Sciatic nerve (tissue), 2 donors: Measurements from ENCODE around the gene ZDHHC24. TPM values are rescaled to one million over a fixed set of nuclear protein-coding genes. Genes with fewer than 3 reads are reported as not detected.

Experiments used
- ATAC-seq: fragments of 200-7000 bp; cut with Tn5 transposase; one replicate; pipeline ENCODE4 v1.9.1; 2020; ENCODE audit warnings: mild to moderate bottlenecking, moderate library complexity
- DNase-seq: peaks from one replicate; pipeline ENCODE4 v3.0.0-alpha.2; 2020; ENCODE audit warnings: low spot score
- intact Hi-C: fragments of 100-400 bp; cut with DNase I; formaldehyde crosslinking; loops from one replicate; pipeline ENCODE4 v1.14.2; 2022
- total RNA-seq: library from RNA; stranded (reverse); fragmentation: NEBNext Ultra II Directional; extraction: Animal tissue kit (Norgen Biotek cat#: 25700); gene quantifications from one replicate; pipeline ENCODE4 v1.2.1, GENCODE V29; 2021
- donor health status: DM: no; HTN: no; CAD: no.
- donor health status: DM: no; HTN: no; CAD: no.

ZDHHC24 gene
- total RNA-seq, 1 donor from 2014 or later = 10.4 TPM

DNA sequence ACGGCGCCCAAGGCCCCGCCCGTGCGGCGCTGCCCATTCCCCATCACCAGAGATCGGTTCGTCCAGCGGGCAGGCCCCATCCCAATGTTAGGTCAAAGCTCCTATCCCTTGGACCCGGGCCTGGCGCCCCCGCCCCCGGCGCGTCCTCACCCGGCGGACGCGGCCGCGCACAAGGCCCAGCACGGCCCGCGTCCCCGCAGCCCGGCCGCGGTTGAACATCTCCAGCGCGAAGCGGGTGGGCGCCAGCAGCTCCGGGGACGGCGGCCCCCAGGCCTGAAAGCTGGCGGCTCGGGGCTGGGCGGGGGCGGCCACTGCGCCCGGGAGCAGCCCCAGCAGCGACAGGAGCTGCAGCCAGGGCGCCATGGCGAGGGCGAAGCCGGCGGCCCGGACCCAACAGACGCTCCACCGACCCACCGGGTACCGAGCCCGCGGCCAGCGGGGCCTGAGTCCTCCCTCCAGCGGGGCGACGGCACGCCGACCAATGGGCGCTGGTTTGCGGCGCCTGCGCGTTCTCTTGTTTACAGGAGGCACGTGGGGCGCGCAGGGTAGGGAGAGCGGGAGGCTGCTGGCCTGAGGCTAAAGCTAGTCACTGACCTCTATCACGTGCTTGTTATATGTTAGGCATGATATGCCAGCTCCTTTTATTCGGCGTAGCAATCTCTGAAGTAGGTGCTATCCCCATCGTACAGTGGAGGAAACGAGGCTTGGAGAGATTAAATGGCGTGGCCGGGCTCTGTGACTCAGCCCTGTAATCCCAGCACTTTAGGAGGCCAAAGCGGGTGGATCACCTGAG lies 22.5 kb upstream of the ZDHHC24 start, which contains the start of gene CTSF:
Gene CTSF (minus strand): TSS at position 483 of the 793 bp plus-strand sequence. CDS start 120 bp downstream, at position 363.
- DNase-seq (peak; percentile 94), ATAC-seq (peak; percentile 98)
- intact Hi-C loops = no loop called here

DNA sequence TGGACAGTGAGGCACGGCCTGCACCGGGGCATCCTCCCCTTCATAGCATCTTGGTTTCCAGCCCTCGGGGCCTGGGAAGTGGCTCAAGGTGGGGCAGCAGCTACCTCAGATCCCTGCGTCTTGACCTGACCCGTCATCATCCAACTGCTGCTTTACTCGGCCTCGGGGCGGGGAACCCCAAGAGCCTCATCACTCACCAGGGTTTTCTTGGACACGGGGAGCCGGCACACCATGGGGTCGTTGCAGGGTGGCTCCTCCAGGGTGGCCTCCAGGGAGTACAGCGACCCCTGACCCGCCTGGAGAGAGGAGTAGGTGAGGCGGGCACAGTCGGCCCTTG lies 21.9 kb upstream of the ZDHHC24 start:
- DNase-seq = no peak
- intact Hi-C loops = no loop called here
- peak; percentile 3 for ATAC-seq

DNA sequence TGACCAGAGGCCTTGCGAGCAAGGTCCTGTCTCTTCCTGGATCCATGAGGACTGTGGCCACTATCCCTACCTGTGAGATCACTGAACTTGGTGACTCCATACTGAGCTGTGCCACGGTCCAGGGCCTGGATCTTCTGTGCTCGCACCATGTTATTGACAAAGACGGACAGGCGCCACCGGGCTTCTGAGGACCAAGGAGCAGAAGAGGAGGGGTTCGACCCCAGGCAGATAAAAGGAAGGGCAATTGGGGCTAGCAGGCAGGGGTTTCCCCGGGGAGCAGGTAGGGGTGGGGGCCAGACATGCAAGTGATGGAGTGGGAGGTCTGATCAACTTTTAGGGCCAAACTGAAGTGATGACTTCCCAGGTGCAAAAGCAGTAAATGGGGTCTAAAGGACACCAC lies 20.4 kb upstream of the ZDHHC24 start:
- DNase-seq (no peak), ATAC-seq (no peak)
- intact Hi-C loops = no loop called here

DNA sequence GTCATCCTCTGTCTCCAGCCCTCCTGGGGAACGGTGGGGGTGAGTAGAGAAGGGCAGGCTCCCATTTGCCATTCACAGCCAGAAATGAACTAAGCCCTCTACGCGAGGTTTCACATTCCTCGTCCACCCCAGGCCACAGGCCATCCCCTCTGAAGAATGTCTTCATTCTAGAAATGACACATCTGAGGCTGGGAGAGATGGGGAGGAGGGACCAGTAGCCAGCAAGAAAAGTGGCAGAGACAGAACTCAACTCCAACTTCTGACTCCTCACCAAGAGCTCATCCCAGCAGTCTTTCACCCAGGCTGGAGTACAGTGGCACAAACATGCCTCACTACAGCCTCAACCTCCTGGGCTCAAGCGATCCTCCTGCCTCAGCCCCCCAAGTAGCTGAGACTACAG lies 19.1 kb upstream of the ZDHHC24 start:
- no peak for ATAC-seq
- DNase-seq = no peak
- intact Hi-C loops = no loop called here

DNA sequence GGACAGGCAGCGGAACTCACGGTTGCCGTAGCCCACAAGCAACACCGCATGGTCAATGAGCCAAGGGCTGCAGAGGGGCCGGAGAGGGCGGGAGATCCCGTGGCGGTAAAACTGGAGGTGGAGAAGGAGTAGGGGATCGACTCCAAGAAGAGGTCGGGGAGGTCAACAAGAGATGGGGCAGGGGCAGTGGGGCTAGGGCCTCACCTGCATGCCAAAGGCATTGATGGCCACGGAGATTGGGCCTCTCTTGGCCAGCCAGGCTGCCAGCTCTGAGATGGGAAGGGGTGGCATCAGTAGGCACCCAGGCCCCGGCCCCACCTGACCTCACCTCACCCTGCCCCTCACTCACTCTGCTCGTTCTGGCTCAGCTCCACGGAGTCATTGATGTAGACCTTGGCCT lies 18.7 kb upstream of the ZDHHC24 start:
- intact Hi-C loops = no loop called here
- ATAC-seq = no peak
- DNase-seq = no peak

DNA sequence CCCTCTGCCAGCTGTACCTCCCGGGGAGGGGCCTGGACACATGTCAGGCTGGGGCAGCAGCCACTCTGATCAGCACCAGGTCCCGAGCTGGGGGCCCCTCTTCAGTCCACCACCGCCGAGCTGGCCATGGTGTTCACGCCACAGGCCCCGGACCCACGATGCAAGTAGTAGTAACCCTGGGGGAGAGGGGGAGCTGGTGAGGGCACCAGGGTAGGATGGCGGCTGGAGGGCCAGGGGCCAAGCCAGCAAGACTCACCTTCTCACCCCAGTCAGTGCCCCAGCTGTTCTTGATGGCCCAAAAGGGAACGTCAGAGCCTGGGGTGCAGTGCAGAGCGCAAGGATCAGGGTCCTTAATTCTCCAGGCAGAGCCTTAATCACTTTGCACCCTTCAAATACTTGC lies 18.0 kb upstream of the ZDHHC24 start:
- DNase-seq = no peak
- intact Hi-C loops = no loop called here
- ATAC-seq = no peak

DNA sequence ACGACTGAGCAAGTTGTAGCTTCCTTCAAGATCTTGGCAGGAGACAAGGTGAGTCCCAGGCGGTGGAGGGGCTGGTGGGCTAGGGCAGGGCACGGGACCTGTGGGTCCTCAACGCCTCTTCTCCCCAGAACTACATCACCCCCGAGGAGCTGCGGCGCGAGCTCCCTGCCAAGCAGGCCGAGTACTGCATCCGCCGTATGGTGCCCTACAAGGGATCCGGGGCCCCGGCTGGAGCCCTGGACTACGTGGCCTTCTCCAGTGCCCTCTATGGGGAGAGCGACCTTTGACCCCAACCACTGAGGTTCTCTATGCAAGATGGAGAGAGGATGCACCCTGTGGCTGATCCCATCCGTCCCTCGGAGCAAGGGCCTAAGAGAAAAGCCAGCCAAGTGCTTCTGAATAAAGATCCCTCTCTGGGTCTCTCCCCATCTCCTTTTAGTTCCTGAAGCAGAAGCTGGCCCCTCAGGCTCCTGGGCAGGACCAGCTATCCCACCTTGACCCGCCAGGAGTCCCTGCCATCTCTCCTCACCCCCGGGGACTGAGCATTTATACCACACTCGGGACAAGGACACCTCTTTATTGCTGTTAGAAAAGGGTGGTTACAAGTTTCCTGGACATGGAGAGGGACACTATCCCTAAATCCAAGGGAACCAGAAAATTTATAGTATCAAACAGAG lies 17.2 kb upstream of the ZDHHC24 start:
- intact Hi-C loops = no loop called here
- DNase-seq (no peak), ATAC-seq (no peak)

DNA sequence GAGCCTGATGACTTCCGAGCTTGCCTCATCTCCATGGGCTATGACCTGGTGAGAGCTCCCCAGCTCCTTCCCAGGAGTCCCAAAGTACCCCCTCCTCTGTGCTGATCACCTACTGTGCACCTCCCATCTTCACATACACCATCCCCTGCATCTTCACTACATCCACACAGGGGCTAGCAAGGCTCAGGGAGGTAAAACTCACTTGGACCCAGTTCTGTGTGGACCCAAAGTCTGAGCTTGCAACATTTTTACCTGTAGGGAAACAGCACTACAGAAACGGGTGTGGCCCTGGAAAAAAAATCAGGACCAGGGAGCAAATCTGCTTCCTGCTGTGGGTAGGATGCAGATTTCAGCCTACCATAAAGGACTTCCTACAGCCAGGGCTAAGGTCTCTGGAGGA lies 16.4 kb upstream of the ZDHHC24 start:
- intact Hi-C loops = no loop called here
- ATAC-seq = no peak
- DNase-seq = no peak

DNA sequence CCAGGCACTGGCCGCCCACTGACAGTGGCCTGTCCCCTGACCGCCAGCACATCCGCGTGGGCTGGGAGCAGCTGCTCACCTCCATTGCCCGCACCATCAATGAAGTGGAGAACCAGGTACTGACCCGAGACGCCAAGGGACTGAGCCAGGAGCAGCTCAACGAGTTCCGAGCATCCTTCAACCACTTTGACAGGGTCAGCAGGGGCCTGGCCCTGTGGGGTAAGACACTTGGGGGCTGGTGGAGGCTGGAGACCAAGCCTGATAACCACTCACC lies 16.1 kb upstream of the ZDHHC24 start:
- no peak for ATAC-seq
- no peak for DNase-seq
- intact Hi-C loops = no loop called here

DNA sequence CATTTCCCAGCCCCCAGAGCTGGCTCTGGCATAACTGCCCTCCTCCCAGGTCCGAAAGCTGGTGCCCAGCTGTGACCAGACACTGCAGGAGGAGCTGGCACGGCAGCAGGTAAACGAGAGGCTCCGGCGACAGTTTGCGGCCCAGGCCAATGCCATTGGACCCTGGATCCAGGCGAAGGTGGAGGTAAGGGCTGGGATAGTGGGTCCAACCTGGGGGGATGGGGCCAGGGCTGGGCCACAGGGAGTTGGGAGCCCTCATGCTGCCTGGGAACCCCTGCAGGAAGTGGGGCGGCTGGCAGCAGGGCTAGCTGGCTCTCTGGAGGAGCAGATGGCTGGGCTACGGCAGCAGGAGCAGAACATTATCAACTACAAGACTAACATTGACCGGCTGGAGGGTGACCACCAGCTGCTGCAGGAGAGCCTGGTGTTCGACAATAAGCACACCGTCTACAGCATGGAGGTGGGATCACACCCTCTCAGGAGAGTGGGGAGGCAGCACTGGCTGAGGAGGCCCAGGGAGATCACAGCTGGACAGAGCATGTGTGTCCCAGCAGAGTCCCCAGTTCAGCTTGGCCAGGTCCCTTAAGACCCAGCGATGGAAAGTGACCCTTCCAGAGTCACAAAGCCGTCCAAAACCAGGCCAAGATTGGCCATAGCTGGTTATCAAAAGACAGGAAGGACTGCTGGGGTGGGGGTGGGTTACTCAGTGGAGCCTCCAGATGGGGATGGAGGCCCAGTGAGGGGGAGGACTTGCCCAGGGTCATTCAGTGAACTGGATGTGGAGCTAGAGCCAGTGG lies 15.5 kb upstream of the ZDHHC24 start:
- ATAC-seq (no peak), DNase-seq (no peak)
- intact Hi-C loops = no loop called here

DNA sequence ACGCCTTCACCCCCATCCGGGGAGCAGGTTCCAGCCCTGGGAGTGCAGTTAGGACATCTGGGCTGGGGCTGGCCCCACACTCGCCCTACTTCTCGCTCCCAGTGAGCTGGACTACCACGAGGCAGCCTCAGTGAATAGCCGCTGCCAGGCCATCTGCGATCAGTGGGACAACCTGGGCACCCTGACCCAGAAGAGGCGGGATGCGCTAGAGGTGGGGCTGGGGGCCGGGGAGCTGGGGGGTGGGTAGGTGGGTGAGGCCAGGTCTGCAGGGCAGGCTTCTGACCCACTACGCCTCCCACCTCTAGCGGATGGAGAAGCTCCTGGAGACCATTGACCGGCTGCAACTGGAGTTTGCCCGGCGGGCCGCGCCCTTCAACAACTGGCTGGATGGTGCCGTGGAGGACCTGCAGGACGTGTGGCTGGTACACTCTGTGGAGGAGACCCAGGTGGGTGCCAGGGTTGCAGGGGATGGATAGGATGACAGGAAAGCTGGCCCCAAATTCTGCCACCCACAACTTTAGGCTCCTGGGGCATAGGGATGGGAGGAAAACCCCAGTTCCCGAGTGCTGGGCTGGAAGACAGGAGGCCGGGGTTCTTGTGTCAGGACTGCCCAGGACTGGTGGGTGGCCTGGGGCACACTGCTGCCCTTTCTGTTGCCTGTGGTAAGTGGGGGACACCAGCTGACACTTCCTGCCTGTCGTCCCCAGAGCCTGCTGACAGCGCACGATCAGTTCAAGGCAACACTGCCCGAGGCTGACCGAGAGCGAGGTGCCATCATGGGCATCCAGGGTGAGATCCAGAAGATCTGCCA lies 14.2 kb upstream of the ZDHHC24 start:
- DNase-seq = no peak
- intact Hi-C loops = no loop called here
- peak; percentile 33 for ATAC-seq

DNA sequence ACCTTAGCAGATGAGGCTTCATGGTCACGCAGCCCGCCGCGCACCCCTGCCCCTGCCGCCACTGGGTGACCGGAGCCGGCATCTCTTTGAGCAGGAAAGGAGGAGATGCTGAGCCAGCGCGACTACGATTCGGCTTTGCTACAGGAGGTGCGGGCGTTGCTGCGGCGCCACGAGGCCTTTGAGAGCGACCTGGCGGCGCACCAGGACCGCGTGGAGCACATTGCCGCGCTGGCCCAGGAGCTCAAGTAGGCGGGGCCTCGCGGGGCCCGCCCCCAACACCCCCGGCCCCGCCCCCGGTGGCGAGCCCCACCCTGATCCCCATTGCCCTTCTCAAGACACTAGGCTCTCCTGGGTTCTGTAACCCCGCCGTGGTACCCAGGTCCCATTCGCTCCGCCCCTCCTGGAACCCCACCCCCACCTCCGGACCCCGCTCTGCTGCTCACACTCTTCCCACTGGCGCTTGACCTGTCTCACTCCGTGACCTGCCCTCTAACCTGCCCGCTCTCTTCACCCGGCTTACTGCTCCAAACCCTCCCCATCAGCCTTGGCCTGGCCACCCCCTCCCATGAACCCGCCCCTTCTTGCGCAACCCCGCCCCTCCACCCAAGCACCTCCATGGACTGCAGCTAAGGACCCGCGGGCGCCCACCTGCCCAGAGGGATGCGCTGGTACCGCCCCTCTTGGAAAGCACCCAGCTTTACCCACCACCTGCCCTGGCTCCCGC lies 13.5 kb upstream of the ZDHHC24 start:
- no peak for DNase-seq
- intact Hi-C loops = no loop called here
- peak; percentile 65 for ATAC-seq

DNA sequence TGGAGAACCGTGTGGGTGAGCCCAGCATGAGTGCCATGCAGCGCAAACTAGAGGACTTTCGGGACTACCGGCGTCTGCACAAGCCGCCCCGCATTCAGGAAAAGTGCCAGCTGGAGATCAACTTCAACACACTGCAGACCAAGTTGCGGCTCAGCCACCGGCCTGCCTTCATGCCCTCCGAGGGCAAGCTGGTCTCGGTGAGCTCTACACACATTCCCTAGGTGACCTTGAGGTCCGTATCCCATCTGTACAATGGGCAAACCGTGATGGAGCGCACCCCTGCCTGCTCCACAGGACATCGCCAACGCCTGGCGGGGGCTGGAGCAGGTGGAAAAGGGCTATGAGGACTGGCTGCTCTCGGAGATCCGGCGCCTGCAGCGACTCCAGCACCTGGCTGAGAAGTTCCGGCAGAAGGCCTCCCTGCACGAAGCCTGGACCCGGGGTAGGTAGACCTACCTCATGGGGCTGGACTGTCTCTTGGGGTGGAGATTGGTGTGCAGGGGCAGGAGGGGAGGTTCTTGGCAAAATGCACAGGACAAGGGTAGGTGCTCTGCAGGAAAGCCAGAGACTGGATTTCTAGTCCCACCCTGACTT lies 12.0 kb upstream of the ZDHHC24 start:
- ATAC-seq (no peak), DNase-seq (no peak)
- intact Hi-C loops = no loop called here

DNA sequence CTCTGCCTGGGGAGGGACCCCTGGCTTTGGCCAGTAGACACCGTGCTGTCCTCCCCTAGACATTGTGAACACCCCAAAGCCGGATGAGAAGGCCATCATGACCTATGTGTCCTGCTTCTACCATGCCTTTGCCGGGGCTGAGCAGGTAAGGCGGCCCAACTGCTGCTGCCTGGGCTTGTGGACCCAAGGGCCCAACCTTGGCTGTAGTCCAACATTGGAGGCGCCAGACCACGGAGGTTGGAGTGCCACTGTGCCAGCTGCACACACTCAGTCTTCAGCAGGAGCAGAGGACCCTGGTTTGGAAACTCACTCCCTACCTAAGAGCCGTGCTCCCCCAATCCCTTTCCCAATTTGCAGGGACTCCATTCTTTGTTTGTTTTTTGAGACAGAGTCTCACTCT lies 10.2 kb upstream of the ZDHHC24 start:
- DNase-seq = no peak
- intact Hi-C loops = no loop called here
- ATAC-seq = no peak

DNA sequence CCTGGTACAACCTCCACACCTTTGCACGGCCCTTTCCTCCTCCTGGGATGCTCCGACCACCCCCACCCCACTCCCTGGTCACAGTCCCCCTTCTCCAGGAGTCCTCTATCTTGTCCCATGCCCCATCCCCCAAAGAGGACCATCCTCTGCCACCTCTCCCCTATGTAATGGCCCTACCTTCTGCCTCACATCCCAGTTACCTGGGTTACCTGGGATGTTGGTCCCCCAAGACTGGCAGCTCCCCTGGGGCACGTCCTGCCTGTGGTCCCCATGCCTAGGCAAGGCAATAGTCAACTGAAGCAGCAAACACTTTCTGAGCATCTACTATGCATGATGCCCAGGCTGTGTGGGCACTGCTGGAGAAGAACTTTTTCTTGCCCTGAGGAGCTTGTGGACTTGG lies 9.6 kb upstream of the ZDHHC24 start:
- intact Hi-C loops = no loop called here
- ATAC-seq = no peak
- DNase-seq = no peak

DNA sequence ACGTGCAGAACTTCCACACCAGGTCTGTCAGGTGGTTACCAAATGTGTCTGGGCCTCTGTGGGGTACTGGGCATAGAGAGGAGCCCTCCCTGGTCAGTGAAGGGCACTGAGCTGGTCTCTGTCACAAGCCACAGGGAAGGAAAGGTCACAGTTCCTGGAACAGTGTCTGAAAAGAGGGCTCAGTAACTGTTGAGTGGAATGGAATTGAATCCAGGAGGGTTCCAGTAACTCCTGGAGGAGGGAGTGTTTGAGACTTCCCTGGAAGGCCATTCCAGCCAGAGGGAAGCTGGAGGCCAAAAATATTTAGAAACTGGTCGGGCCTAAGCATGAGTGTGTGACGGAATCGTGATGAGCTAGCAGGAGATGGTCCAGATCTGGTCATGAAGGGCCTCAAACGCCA lies 8.8 kb upstream of the ZDHHC24 start:
- intact Hi-C loops = no loop called here
- ATAC-seq (no peak), DNase-seq (no peak)

DNA sequence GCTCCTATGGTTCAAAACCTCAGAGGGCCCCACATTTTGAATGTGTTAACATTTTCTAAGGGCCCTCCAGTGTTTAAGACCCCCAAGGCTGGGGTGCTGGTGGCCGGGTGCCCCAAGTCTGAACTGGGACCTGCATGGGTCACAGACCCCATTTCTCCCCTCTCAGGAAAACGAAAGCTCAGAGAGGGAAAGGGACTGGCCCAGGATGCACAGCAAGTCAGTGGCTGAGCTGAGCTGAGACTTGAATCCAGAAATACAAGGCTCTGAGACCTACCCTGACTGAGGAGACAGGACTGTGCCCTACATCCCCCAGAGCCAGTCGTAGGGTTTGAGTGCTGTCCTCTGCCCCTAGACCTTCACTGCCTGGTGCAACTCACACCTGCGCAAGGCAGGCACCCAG lies 5.0 kb upstream of the ZDHHC24 start:
- intact Hi-C loops = no loop called here
- DNase-seq (no peak), ATAC-seq (no peak)

DNA sequence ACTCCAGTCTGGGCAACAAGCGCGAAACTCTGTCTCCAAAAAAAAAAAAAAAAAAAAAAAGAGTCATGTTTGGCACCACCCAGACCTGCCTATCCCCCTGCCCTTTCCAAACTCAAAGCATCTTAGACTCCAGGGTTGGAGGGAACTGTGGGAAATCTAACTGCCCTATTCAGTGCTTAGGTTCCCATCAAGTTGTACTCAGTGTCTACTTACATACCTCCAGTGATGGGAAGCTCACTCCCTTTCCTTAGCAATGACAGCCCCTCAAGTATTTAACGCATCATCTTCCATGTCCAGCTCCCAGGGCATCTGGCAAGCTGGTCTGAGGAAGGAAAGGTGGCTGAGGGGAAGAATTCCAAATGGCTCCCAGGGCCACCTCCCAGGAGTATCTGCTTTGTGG lies 3.8 kb upstream of the ZDHHC24 start:
- ATAC-seq (no peak), DNase-seq (no peak)
- intact Hi-C loops = no loop called here
